ENCODE results near the gene SRP68.

- TF ChIP-seq POLR2AphosphoS5 (IDR thresholded peaks at IDR 0.05; ENCODE audit: low read depth, low read length) = no peak
- TF ChIP-seq SIN3A (IDR thresholded peaks at IDR 0.05; ENCODE audit: borderline replicate concordance, insufficient read depth, low read length) = no peak
- TF ChIP-seq TAF1 (IDR thresholded peaks at IDR 0.05; ENCODE audit: borderline replicate concordance, insufficient read depth, low read length) = no peak
Observed at GRCh38 chr17:75991396-75991795, 80.9 kb downstream of the SRP68 start.
